HG02642 (cell line): ENCODE measurements around the gene SRGAP1.
"Not testable (repeated sequence)": the region's sequence is repeated elsewhere in the genome, so short reads cannot be mapped to it uniquely, and the experiment has no call there.

ENCODE experiments used
- ATAC-seq: cut with Tn5 transposase; IDR thresholded peaks from one replicate; pipeline ENCODE4 v1.9.1; 2021; ENCODE audit warnings: mild to moderate bottlenecking; ENCODE audit not compliant: unreplicated experiment, poor library complexity

Gene SRGAP1

DNA sequence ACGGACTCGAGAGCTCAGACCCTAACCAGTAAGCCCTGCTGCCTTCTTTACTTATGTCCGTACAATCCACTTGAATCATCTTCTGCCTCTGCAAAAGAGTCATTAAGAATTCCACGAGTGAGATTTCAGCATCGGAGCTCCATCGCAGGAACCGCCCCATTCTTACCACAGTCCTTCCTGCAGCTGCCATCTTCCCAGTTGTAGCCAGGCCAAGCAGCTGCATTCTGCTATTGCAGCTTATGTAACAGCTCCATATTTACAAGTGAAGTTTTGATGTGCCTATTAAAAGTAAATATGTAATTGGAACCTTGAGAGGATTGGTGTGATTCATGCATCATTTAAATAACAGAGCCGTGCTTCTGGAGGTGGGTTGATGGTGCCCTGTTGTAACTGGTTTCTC is 220.2 kb downstream of the SRGAP1 start:
- ATAC-seq: no peak

DNA sequence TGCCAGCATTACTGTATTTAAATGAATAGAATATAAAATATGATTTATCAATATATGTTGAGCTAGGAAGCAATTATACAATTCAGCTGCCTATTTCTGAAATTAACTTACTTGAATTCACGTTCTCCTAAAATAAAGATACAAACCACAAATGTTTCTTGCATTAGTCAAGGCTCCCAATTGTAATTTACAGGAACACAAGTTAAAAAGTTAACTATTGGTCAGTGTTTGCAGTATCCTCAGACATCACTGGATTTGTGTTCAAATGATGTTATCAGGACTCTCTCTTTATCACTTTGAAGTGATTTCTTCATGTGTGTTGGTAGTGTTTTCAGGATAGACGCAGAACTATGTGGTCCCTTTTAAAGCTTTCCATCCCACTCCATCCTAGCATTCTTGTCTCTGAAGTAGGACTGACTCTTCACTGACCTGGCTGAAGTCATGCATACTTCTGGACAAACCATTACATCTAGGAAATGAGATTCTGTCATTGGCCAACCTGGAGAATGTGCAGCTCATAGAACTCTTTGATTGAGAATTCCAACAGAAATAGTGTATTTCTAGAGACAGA is 221.5 kb downstream of the SRGAP1 start:
- ATAC-seq: no peak

DNA sequence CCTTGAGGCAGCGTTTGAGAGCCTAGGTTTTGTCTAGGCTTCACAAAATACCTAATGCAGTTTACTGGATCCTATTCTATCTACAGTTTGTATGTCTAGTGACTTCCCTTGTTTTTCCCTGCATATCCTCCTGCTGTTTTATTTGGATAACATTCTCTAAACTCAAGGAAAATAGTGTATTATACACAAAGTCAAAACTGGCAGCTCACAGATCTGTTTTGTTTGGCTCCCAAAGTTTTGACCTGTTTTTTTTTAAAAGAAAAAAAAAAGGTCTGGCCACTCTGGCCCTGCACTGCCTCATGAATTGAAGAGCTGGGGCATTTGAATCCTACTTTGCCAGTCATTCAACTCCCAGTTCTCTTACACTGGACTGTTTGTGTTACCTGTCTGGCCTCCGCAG is 222.3 kb downstream of the SRGAP1 start:
- ATAC-seq: no peak

DNA sequence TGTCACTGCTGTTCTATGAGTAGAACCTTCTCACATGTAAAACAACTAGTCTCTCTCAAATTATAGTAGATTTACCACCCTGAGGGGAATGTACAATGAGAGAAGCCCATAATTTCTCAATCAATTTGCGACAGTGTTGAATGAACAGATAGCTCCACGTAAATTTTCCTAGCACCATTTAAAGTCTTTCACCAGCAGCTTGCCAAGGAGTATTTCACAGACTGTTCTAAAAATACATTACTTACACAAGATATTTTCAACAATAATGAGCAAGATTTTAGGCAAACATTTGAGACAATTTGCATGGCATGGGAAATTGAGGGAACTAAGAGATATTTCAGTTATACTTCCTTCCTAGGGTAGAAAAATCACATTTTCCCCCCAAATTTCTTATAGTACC is 226.0 kb downstream of the SRGAP1 start:
- ATAC-seq: no peak

DNA sequence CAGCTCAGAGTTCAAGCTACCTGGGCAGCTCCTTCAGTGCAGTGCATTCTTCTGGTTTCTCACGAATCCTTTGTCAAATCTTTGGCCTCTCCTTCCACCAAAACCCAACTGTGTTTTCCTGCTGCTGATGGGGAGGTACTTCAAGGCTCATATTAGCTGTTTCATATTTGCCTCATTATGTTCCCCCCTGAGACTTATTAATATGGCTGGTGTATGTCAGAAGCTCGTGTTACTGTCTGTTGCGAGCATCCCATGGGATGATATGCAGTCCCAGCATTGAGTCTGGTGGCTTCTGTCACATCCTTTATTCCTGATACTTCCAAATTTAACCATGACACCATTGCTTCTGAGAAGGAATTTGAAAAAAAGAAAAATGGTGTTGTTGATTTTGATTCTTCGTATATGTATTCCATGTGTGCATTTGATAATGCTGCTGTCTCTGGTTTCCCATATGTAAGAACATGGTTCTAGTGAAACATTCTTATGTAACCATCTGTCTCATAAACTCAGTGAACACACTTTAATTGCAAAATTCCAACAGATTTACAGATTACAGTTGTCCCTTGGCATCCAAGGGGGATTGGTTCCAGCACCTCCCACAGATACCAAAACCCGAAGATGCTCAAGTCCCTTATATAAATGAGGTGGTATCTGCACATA is 228.5 kb downstream of the SRGAP1 start:
- ATAC-seq: no peak

DNA sequence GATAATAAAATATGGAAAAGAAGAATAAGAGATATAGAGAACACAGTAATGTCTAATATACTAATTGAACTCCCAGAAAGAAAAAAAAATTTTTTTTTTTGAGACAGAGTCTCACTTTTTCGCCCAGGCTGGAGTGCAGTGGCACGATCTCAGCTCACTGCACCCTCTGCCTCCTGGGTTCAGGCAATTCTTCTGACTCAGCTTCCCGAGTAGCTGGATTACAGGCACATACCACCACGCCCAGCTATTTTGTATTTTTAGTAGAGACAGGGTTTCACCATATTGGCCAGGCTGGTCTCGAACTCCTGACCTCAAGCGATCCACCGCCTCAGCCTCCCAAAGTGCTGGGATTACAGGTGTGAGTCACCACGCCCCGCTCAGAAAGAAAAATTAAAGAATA is 232.1 kb downstream of the SRGAP1 start:
- ATAC-seq: not testable (repeated sequence)

DNA sequence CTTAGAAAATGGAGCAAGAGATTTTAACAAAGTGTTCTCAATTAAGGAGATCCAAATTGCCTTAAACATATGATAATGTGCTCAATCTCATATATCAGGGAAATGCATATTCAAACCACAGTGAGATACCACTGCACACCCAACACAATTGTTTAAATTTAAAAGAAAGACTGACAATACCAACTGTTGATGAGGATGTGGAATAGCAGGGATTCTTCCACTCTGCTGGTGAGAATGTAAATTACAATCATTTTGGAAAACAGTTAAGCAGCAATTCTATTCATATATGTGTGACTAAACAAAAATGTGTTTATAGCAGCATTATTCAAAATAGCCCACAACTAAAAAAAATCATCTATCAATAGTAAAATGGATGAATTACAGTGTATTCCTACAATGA is 233.4 kb downstream of the SRGAP1 start:
- ATAC-seq: no peak

DNA sequence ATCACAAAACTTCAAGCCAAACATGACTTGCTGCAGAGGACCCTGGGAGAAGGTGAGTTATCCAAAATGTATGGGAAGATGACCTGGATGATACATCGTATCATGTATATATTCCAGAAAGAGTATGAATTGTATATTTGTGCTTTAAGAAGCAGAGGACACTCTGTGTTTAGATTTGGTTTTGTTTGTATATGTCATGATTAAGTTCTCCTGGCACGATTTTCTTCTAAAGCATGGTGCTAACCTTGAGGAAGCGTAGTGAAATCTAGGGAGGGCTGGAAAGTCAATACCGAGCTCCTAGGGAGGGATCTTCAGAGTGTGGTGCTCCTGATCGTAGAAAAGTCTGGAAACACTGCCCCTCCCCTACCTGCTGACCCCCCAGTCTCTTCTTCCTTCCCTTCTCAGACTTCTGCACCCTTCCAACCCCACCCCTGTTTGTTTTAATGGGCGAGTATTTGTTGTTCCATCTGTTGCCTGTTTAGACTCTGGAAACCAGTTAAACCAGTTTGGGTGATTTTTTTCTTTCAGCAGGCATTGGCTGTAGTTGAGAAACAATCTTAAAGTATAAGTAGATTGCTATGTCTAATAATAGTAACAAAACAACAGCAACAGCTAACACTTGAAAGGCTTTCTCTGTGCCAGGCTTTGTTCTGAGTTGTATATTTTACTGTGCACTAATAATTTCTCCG is 236.0 kb downstream of the SRGAP1 start:
- no peak for ATAC-seq

DNA sequence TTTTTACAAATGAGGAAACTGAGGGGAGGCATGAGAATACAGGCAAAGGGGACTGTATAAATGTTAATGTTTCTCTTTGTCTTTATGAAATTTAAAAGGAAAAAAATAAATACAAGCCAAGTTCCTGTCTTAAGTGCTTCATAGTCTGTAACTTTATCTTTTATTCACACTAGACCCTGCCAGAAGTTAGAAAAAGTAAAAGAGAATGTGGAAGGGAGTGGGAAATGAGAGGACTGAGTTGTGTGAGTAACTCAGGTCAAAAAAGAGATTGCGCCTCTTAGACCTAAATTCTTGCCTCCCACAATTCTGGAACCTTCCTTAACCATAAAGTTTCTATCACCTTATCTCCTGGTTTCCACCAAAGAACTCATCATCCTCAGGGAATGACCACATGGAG is 236.5 kb downstream of the SRGAP1 start:
- no peak for ATAC-seq

DNA sequence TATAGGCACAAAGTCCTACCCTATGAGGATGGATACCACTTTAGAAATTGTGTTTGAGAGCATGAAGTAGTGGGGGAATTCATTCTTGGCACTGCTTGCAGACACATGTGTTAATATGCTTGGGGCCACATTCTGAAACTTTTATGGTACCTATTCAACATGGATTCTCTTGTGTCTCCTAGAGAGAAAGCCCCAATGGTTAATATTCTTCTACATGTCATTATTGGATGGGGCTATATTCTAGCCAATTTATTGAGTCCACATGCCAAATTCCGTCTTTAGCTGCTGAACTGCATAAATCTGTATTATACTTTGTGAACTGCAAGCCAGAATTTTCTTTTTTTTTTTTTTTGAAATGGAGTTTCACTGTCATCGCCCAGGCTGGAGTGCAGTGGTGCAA is 237.6 kb downstream of the SRGAP1 start:
- no peak for ATAC-seq

DNA sequence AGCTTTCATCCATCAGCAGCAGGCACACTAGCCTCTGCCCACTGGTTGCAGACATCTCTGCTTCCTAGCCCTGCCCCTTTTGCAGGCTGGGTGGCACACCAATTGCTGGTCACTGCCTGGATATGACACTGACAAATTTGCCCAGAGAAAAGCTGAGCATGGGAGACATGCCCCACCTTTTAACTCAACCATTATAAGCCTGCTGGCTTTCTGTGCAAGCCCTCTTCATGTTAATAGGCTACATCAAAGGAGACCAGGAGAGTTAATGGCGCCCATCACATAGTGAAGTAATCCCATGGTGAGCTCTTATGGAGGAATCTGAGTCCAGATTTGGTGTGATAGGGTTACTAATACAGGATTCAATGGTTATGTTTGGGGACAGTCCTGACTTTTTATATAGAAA is 238.4 kb downstream of the SRGAP1 start:
- ATAC-seq: no peak

DNA sequence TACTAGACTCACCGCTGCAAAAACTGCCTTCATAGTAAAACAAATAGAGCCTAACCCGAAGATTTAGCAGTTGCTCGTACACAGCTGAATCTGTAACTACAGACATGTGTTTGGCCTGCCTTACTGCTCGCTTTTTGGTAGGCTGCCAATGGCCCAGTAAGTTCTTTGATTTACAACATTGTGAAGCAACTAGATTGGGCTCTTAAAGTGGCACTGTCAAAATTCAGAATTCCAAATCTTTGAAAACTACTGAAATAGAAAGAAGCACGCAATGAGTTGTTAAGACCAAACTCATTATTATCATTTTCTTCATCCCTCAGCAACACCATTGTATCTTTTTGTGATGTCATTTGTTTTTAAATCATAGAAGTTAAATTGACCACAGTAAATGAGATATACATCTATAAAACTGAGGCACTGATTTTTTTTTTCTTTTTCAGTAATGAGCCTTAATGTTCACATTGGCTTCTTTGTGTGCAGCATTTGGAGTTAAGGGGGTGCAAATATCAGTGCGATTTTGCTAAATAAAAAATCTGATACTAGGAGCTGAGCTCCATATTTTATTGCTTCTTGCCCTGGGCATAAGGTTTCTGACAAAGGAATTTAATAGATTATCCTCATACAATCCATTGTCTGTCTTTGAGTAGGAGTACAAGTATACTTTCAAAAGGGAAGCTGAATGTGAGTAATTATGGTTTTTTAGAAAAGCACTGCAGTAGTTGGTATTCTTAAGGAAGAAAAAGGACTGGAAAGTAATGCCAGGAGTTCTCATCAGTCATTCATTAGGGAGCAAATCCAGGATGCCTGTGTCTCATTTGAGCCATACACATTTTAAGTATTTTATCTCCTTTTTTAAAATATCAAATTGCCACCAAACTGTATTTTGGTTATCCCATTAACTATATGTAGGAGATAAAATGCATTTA is 239.0 kb downstream of the SRGAP1 start:
- ATAC-seq: no peak

DNA sequence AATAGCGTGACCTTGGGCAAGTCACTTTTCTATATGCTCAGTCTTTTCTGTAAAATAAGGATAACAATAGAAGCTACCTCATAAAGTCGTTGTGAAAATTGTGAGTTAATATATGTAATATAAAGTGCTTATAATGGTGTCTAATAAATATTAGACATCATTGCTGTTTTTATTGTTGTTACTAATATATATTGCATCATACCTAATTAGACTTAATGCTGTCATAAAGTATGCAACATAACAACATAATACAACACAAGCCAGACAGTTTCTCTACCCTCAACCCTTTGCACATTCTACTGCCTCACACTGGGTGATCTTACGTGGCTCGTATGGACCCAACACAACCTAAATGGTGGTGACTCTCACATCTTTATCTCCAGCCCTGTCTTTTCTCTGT is 240.7 kb downstream of the SRGAP1 start:
- ATAC-seq: no peak

DNA sequence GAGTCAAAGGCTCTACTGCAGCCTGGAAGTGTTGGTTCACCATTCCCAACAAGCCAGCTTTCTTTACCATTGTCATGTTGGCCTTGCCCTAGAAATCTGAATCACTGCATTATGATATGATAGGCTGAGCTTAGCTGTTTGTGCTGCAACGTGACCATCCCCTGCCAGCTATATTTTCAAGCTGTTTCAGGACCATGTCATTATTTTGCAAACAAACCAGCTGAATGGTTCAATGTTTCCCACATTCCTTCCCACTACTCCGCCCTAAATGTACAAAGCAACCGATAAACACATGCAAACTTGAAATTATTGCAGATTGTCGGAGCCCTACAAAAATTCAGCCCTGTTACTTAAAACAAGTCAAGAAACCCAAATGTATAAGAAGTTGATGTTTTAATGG is 241.5 kb downstream of the SRGAP1 start:
- ATAC-seq: no peak

DNA sequence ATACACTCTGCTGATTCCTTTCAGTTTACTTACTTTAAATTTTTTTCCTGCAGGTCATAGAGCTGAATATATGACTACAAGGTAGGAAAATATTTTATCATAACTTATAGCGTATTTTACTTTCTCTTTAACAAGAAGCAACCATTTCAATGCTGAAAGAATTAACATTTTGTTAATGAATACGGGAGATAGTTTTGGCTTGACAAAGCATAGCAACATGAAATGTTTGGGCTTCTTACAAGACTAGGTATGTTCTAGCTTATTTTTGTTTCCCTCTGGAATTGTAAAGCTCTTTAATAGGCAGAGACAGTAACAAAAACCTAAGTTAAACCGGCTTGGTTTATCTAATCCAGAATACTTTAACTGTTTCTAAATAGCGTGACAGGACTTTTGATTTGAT is 242.4 kb downstream of the SRGAP1 start:
- no peak for ATAC-seq

DNA sequence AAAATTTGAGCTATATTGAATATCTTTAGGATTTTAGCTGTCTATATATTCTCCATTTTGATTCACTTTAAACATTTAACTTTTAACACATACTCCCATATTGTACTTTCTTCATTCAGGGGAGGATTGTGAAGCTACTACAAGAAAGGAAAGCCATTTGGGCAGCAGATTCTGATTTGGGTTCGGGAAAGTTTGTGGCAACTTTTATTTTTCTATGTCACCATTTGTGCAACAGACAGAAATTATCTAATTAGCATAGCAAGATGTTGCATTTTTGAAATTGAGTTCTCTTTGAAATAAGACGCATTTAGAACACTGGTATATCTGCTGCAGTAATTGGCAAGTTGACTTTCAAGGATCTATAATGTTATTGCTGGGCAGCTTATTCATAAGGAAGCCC is 243.3 kb downstream of the SRGAP1 start:
- ATAC-seq: no peak

DNA sequence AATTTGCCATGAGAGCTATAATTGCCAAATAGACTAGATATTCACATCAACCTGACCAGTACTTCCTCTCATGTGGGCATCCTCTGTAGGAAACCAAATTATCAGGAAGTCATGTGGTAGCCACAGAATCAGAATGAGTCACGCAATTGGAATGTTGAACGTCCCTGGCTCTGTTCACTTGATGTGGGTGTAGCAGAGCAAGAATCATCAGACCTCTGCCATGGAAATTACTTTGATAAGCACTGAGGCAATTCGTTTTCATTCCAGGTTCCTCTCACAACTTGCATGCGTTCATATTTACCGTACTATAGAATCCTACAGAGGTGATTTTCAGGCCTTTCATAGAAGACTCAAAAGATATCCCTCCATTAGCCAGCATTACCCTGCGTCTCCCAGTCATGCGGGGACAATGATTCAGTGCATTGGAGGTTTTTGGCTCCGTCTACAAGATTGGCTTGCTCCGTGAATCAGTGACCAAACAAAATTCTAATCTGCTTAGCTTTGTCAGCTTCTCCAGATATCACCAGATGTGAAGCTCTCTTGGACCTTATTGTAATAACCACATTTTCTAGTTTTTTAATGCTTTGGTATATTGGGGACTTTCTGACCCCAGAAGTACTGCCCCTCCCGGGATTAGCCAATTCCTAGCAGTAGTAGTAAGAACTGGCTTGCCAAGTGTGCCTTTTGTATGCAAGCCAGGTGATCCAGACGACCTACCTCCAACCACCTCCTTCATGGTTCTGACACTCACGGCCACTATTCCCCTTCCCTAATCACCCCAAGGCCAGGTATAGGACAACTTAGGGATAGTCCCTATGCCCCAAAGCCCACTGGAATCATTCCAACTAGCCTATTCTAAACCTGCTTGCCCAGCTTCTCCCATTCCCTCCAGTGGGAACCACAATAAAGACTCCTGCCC is 244.2 kb downstream of the SRGAP1 start:
- ATAC-seq: no peak

DNA sequence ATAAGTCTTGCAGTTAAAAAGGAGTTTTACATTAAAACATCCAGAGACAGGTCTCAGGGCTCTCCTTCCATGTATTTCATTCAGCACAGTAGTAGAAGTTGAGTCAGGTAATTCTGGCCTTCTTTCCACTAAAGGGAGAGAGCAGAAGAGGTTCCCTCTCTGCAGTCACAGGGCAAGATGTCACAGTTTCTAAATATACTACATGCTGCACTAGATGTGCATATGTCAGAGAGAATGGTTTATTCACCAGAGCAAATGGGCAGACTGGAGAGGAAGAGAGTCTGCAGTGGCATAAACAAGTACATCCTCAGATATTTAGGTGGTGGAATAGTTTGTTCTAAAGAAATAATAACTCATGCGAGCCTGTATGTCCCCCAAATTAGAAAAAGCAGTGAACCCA is 245.5 kb downstream of the SRGAP1 start:
- no peak for ATAC-seq

DNA sequence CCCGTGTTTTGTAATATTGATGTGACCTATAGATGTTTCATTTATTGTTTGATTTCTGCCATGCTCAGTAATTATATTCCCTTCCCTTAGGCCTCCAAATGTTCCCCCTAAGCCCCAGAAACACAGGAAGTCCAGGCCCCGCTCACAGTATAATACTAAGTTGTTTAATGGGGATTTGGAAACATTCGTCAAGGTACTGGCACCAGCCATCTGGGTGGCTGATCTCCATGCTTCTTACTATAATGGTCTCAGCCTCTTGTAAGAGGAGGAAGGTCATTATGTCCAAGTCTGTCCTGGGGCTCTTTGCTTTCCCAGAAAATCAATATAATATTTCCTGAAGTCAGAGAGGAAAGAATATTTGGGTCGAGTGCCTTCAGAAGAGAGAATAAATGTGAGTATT is 246.7 kb downstream of the SRGAP1 start:
- no peak for ATAC-seq
